ENCODE results near the gene ECSCR.

Gene ECSCR

GRCh38 chr5:139426203-139426885, 36.2 kb downstream of the ECSCR start:
- Histone ChIP-seq H3K9ac (ENCODE audit: low read depth in 1 of 2, low read length in 2 of 2) (no peak overlapping the region), H3K4me3 (ENCODE audit: low read length in 2 of 2) (no peak overlapping the region), H3K36me3 (ENCODE audit: control insufficient read depth in 2 of 2, insufficient read depth in 2 of 2, low read length in 2 of 2) (peaks cover 0 to 4% of the 10 kb centered on the region in 2 donors), H3K9me3 (ENCODE audit: control insufficient read depth in 2 of 2, low read length in 2 of 2) (no peaks in the 10 kb centered on the region), H3K27ac (ENCODE audit: low read depth in 2 of 2, low read length in 2 of 2) (no peak overlapping the region), H3K4me1 (ENCODE audit: control insufficient read depth in 2 of 2, insufficient read depth in 2 of 2, low read length in 2 of 2) (no peaks in the 10 kb centered on the region), H3K27me3 (ENCODE audit: control insufficient read depth in 2 of 2, insufficient read depth in 2 of 2, low read length in 2 of 2) (no peaks in the 10 kb centered on the region)

GRCh38 chr5:139425497-139425896, 37.0 kb downstream of the ECSCR start:
- H3K9me3 ChIP-seq (ENCODE audit: control insufficient read depth in 2 of 2, low read length in 2 of 2): no peaks in the 10 kb centered on the region
- H3K4me1 ChIP-seq (ENCODE audit: control insufficient read depth in 2 of 2, insufficient read depth in 2 of 2, low read length in 2 of 2): no peaks in the 10 kb centered on the region
- H3K27me3 ChIP-seq (ENCODE audit: control insufficient read depth in 2 of 2, insufficient read depth in 2 of 2, low read length in 2 of 2): no peaks in the 10 kb centered on the region
- no peak overlapping the region for H3K4me3 ChIP-seq (ENCODE audit: low read length in 2 of 2)
- H3K9ac ChIP-seq (ENCODE audit: low read depth in 1 of 2, low read length in 2 of 2): no peak overlapping the region
- H3K27ac ChIP-seq (ENCODE audit: low read depth in 2 of 2, low read length in 2 of 2): no peak overlapping the region
- H3K36me3 ChIP-seq (ENCODE audit: control insufficient read depth in 2 of 2, insufficient read depth in 2 of 2, low read length in 2 of 2): peaks cover 0 to 4% of the 10 kb centered on the region in 2 donors

GRCh38 chr5:139422307-139422893, 40.1 kb downstream of the ECSCR start:
- peaks cover 9 to 26% of the 10 kb centered on the region in 2 donors for H3K4me1 ChIP-seq (ENCODE audit: control insufficient read depth in 2 of 2, insufficient read depth in 2 of 2, low read length in 2 of 2)
- peaks cover 3 to 4% of the 10 kb centered on the region in 2 donors for H3K36me3 ChIP-seq (ENCODE audit: control insufficient read depth in 2 of 2, insufficient read depth in 2 of 2, low read length in 2 of 2)
- H3K9ac ChIP-seq (ENCODE audit: low read depth in 1 of 2, low read length in 2 of 2): no peak overlapping the region
- H3K4me3 ChIP-seq (ENCODE audit: low read length in 2 of 2): no peak overlapping the region
- H3K27ac ChIP-seq (ENCODE audit: low read depth in 2 of 2, low read length in 2 of 2): no peak overlapping the region
- H3K27me3 ChIP-seq (ENCODE audit: control insufficient read depth in 2 of 2, insufficient read depth in 2 of 2, low read length in 2 of 2): no peaks in the 10 kb centered on the region
- H3K9me3 ChIP-seq (ENCODE audit: control insufficient read depth in 2 of 2, low read length in 2 of 2): no peaks in the 10 kb centered on the region

GRCh38 chr5:139419226-139420192, 43.0 kb downstream of the ECSCR start:
- H3K9ac ChIP-seq (ENCODE audit: low read depth in 1 of 2, low read length in 2 of 2): peak overlapping the region in 1 of 2 donors; percentile 8
- H3K4me1 ChIP-seq (ENCODE audit: control insufficient read depth in 2 of 2, insufficient read depth in 2 of 2, low read length in 2 of 2): peaks cover 21 to 49% of the 10 kb centered on the region in 2 donors
- no peaks in the 10 kb centered on the region for H3K9me3 ChIP-seq (ENCODE audit: control insufficient read depth in 2 of 2, low read length in 2 of 2)
- H3K4me3 ChIP-seq (ENCODE audit: low read length in 2 of 2): no peak overlapping the region
- H3K27me3 ChIP-seq (ENCODE audit: control insufficient read depth in 2 of 2, insufficient read depth in 2 of 2, low read length in 2 of 2): no peaks in the 10 kb centered on the region
- peaks cover 0 to 3% of the 10 kb centered on the region in 2 donors for H3K36me3 ChIP-seq (ENCODE audit: control insufficient read depth in 2 of 2, insufficient read depth in 2 of 2, low read length in 2 of 2)
- H3K27ac ChIP-seq (ENCODE audit: low read depth in 2 of 2, low read length in 2 of 2): peak overlapping the region; percentile 48 to 81

- H3K4me1 ChIP-seq (ENCODE audit: control insufficient read depth in 2 of 2, insufficient read depth in 2 of 2, low read length in 2 of 2): peaks cover 21 to 52% of the 10 kb centered on the region in 2 donors
- H3K36me3 ChIP-seq (ENCODE audit: control insufficient read depth in 2 of 2, insufficient read depth in 2 of 2, low read length in 2 of 2): peaks cover 0 to 3% of the 10 kb centered on the region in 2 donors
- no peaks in the 10 kb centered on the region for H3K27me3 ChIP-seq (ENCODE audit: control insufficient read depth in 2 of 2, insufficient read depth in 2 of 2, low read length in 2 of 2)
- H3K9me3 ChIP-seq (ENCODE audit: control insufficient read depth in 2 of 2, low read length in 2 of 2): no peaks in the 10 kb centered on the region
- H3K4me3 ChIP-seq (ENCODE audit: low read length in 2 of 2): no peak overlapping the region
- peak overlapping the region in 1 of 2 donors; percentile 21 for H3K9ac ChIP-seq (ENCODE audit: low read depth in 1 of 2, low read length in 2 of 2)
- H3K27ac ChIP-seq (ENCODE audit: low read depth in 2 of 2, low read length in 2 of 2): peak overlapping the region; percentile 48 to 81
These were observed 43.8 kb downstream of the ECSCR start for GRCh38 chr5:139418793-139419192.

GRCh38 chr5:139417214-139417613, 45.3 kb downstream of the ECSCR start:
- Histone ChIP-seq H3K4me3 (ENCODE audit: low read length in 2 of 2) (no peak overlapping the region), H3K27ac (ENCODE audit: low read depth in 2 of 2, low read length in 2 of 2) (no peak overlapping the region), H3K4me1 (ENCODE audit: control insufficient read depth in 2 of 2, insufficient read depth in 2 of 2, low read length in 2 of 2) (peaks cover 21 to 52% of the 10 kb centered on the region in 2 donors), H3K9me3 (ENCODE audit: control insufficient read depth in 2 of 2, low read length in 2 of 2) (no peaks in the 10 kb centered on the region), H3K27me3 (ENCODE audit: control insufficient read depth in 2 of 2, insufficient read depth in 2 of 2, low read length in 2 of 2) (no peaks in the 10 kb centered on the region), H3K36me3 (ENCODE audit: control insufficient read depth in 2 of 2, insufficient read depth in 2 of 2, low read length in 2 of 2) (peaks cover 0 to 3% of the 10 kb centered on the region in 2 donors), H3K9ac (ENCODE audit: low read depth in 1 of 2, low read length in 2 of 2) (no peak overlapping the region)

- Histone ChIP-seq H3K27ac (ENCODE audit: low read depth in 2 of 2, low read length in 2 of 2) (peak overlapping the region; percentile 69 to 76), H3K9ac (ENCODE audit: low read depth in 1 of 2, low read length in 2 of 2) (no peak overlapping the region), H3K4me1 (ENCODE audit: control insufficient read depth in 2 of 2, insufficient read depth in 2 of 2, low read length in 2 of 2) (peaks cover 21 to 52% of the 10 kb centered on the region in 2 donors), H3K27me3 (ENCODE audit: control insufficient read depth in 2 of 2, insufficient read depth in 2 of 2, low read length in 2 of 2) (no peaks in the 10 kb centered on the region), H3K9me3 (ENCODE audit: control insufficient read depth in 2 of 2, low read length in 2 of 2) (no peaks in the 10 kb centered on the region), H3K36me3 (ENCODE audit: control insufficient read depth in 2 of 2, insufficient read depth in 2 of 2, low read length in 2 of 2) (peaks cover 0 to 3% of the 10 kb centered on the region in 2 donors), H3K4me3 (ENCODE audit: low read length in 2 of 2) (no peak overlapping the region)
These were observed 45.9 kb downstream of the ECSCR start for GRCh38 chr5:139416651-139417050.

GRCh38 chr5:139415869-139416268, 46.7 kb downstream of the ECSCR start:
- Histone ChIP-seq H3K27ac (ENCODE audit: low read depth in 2 of 2, low read length in 2 of 2) (peak overlapping the region; percentile 69 to 76), H3K4me1 (ENCODE audit: control insufficient read depth in 2 of 2, insufficient read depth in 2 of 2, low read length in 2 of 2) (peaks cover 21 to 52% of the 10 kb centered on the region in 2 donors), H3K27me3 (ENCODE audit: control insufficient read depth in 2 of 2, insufficient read depth in 2 of 2, low read length in 2 of 2) (no peaks in the 10 kb centered on the region), H3K9ac (ENCODE audit: low read depth in 1 of 2, low read length in 2 of 2) (no peak overlapping the region), H3K9me3 (ENCODE audit: control insufficient read depth in 2 of 2, low read length in 2 of 2) (no peaks in the 10 kb centered on the region), H3K4me3 (ENCODE audit: low read length in 2 of 2) (no peak overlapping the region), H3K36me3 (ENCODE audit: control insufficient read depth in 2 of 2, insufficient read depth in 2 of 2, low read length in 2 of 2) (peaks cover 0 to 3% of the 10 kb centered on the region in 2 donors)

GRCh38 chr5:139415221-139415861, 47.2 kb downstream of the ECSCR start:
- H3K9ac ChIP-seq (ENCODE audit: low read depth in 1 of 2, low read length in 2 of 2): no peak overlapping the region
- H3K4me1 ChIP-seq (ENCODE audit: control insufficient read depth in 2 of 2, insufficient read depth in 2 of 2, low read length in 2 of 2): peaks cover 21 to 52% of the 10 kb centered on the region in 2 donors
- peak overlapping the region; percentile 44 to 76 for H3K27ac ChIP-seq (ENCODE audit: low read depth in 2 of 2, low read length in 2 of 2)
- H3K36me3 ChIP-seq (ENCODE audit: control insufficient read depth in 2 of 2, insufficient read depth in 2 of 2, low read length in 2 of 2): peaks cover 0 to 3% of the 10 kb centered on the region in 2 donors
- no peaks in the 10 kb centered on the region for H3K9me3 ChIP-seq (ENCODE audit: control insufficient read depth in 2 of 2, low read length in 2 of 2)
- H3K4me3 ChIP-seq (ENCODE audit: low read length in 2 of 2): no peak overlapping the region
- no peaks in the 10 kb centered on the region for H3K27me3 ChIP-seq (ENCODE audit: control insufficient read depth in 2 of 2, insufficient read depth in 2 of 2, low read length in 2 of 2)
